Gastrocnemius medialis (tissue), 4 donors: ENCODE measurements around the gene NIT1.

ENCODE experiments used
- POLR2A ChIP-seq, 2 donors: fragments of 450-650 bp; IDR thresholded peaks; one replicate each; pipeline ENCODE4 v1.6.1; 2017; ENCODE audit warnings: antibody characterized with exemption in 2 of 2, mild to moderate bottlenecking in 2 of 2, moderate library complexity in 2 of 2
- TF ChIP-seq, protein P1 (sequence below), 5 experiments: fragments of 450-650 bp in 3 of 5; fragments of 200-600 bp in 2 of 5; sonication (generic) in 2 of 5; IDR thresholded peaks in 4 of 5; conservative IDR thresholded peaks in 1 of 5; 1 replicate in 4 of 5; 2 replicates in 1 of 5; pipeline ENCODE4 v1.5.1; 2016 to 2019; ENCODE audit warnings: antibody characterized with exemption in 5 of 5, mild to moderate bottlenecking in 3 of 5, moderate library complexity in 3 of 5

DNA sequence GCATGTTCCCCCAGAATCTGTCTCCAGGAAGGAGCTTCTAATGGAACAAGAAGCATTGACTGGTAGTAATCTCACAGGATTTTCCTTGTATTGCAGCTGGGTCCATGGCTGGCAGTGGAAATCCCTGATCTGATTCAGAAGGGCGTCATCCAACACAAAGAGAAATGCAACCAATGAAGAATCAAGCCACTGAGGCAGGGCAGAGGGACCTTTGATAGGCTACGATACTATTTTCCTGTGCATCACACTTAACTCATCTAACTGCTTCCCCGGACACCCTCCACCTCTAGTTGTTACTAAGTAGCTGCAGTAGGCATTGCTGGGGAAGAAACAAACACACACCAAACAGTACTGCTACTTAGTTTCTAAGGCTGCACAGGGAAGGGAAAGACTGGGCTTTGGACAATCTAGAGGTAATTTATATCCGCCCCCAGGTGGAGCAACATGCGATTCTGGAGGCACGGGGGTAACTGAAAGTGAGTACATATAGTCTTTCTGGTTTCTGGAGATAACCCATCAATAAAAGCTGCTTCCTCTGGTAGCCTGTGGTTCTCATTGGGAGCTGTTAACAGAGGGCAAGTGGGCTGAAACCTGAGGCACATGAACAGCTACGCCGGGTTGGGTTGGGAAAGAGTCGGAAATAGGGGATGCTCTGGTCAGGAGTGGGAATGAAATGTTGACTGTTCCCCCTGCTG lies 40.6 kb downstream of the NIT1 start:
- TF ChIP-seq, protein P1, sequence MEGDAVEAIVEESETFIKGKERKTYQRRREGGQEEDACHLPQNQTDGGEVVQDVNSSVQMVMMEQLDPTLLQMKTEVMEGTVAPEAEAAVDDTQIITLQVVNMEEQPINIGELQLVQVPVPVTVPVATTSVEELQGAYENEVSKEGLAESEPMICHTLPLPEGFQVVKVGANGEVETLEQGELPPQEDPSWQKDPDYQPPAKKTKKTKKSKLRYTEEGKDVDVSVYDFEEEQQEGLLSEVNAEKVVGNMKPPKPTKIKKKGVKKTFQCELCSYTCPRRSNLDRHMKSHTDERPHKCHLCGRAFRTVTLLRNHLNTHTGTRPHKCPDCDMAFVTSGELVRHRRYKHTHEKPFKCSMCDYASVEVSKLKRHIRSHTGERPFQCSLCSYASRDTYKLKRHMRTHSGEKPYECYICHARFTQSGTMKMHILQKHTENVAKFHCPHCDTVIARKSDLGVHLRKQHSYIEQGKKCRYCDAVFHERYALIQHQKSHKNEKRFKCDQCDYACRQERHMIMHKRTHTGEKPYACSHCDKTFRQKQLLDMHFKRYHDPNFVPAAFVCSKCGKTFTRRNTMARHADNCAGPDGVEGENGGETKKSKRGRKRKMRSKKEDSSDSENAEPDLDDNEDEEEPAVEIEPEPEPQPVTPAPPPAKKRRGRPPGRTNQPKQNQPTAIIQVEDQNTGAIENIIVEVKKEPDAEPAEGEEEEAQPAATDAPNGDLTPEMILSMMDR (IDR thresholded peaks at IDR 0.05 in 4 of 5, conservative IDR thresholded peaks at IDR 0.05 in 1 of 5): no peak
- TF ChIP-seq POLR2A (IDR thresholded peaks at IDR 0.05): no peak
